Upper lobe of right lung (tissue), 1 donor: Measurements from ENCODE around the gene TAF1. TPM values are rescaled to one million over a fixed set of nuclear protein-coding genes. Genes with fewer than 3 reads are reported as not detected.
"Not testable (repeated sequence)": the region's sequence is repeated elsewhere in the genome, so short reads cannot be mapped to it uniquely, and the experiment has no call there.

Source experiments
- ATAC-seq: fragments of 200-7000 bp; cut with Tn5 transposase; one replicate; pipeline ENCODE4 v1.9.1; 2020; ENCODE audit warnings: mild to moderate bottlenecking, moderate library complexity
- DNase-seq: peaks from one replicate; pipeline ENCODE4 v3.0.0-alpha.2; 2020
- H3K27ac ChIP-seq: fragments of 200-600 bp; one replicate; pipeline ENCODE4 v1.8.0; 2022
- H3K27me3 ChIP-seq: fragments of 200-600 bp; one replicate; pipeline ENCODE4 v1.8.0; 2022; ENCODE audit warnings: mild to moderate bottlenecking
- H3K36me3 ChIP-seq: fragments of 200-600 bp; one replicate; pipeline ENCODE4 v1.8.0; 2022
- H3K4me1 ChIP-seq: fragments of 200-600 bp; one replicate; pipeline ENCODE4 v1.8.0; 2022
- H3K4me3 ChIP-seq: fragments of 200-600 bp; one replicate; pipeline ENCODE4 v1.8.0; 2022; ENCODE audit warnings: mild to moderate bottlenecking
- H3K9me3 ChIP-seq: fragments of 200-600 bp; one replicate; pipeline ENCODE4 v1.8.0; 2022
- CTCF ChIP-seq: fragments of 200-600 bp; IDR thresholded peaks from one replicate; pipeline ENCODE4 v1.8.0; 2022; ENCODE audit warnings: antibody characterized with exemption
- intact Hi-C: fragments of 100-400 bp; cut with DNase I; formaldehyde crosslinking; loops from one replicate; pipeline ENCODE4 v1.11.0; 2022
- total RNA-seq: library from RNA; stranded (reverse); fragmentation: NEBNext Ultra II Directional; extraction: Animal tissue kit (Norgen Biotek cat#: 25700); gene quantifications from one replicate; pipeline ENCODE4 v1.2.1, GENCODE V29; 2021
- donor health status: DM: no; HTN: yes; CAD: no; lungs with severe emphysema.

The TAF1 gene
- total RNA-seq, 1 donor from 2014 or later: 35.0 TPM

GRCh38 chrX:71504346-71504745 is 138.2 kb downstream of the TAF1 start:
- Histone ChIP-seq H3K4me3 (no peak overlapping the region), H3K4me1 (no peaks in the 10 kb centered on the region), H3K9me3 (no peaks in the 10 kb centered on the region), H3K27me3 (no peaks in the 10 kb centered on the region), H3K27ac (no peak overlapping the region), H3K36me3 (no peaks in the 10 kb centered on the region)
- ATAC-seq: no peak
- no peak for TF ChIP-seq CTCF
- intact Hi-C loops: no loop called here
- no peak for DNase-seq

GRCh38 chrX:71509289-71509688 is 143.1 kb downstream of the TAF1 start:
- Histone ChIP-seq H3K4me1 (no peaks in the 10 kb centered on the region), H3K36me3 (no peaks in the 10 kb centered on the region), H3K27ac (no peak overlapping the region), H3K27me3 (no peaks in the 10 kb centered on the region), H3K9me3 (no peaks in the 10 kb centered on the region), H3K4me3 (no peak overlapping the region)
- intact Hi-C loops: no loop called here
- no peak for TF ChIP-seq CTCF
- DNase-seq: no peak
- ATAC-seq: no peak

GRCh38 chrX:71510161-71510560 is 144.0 kb downstream of the TAF1 start:
- no peak overlapping the region for H3K27ac ChIP-seq
- no peaks in the 10 kb centered on the region for H3K36me3 ChIP-seq
- intact Hi-C loops: no loop called here
- ATAC-seq: no peak
- TF ChIP-seq CTCF: no peak
- H3K4me1 ChIP-seq: no peaks in the 10 kb centered on the region
- H3K9me3 ChIP-seq: no peaks in the 10 kb centered on the region
- no peaks in the 10 kb centered on the region for H3K27me3 ChIP-seq
- no peak overlapping the region for H3K4me3 ChIP-seq
- DNase-seq: no peak

- H3K9me3 ChIP-seq, intact Hi-C loops, H3K4me3 ChIP-seq, H3K36me3 ChIP-seq, H3K27me3 ChIP-seq, ATAC-seq, DNase-seq, H3K4me1 ChIP-seq, H3K27ac ChIP-seq: not testable (repeated sequence)
Observed at GRCh38 chrX:71513731-71514130, 147.6 kb downstream of the TAF1 start.

- Histone ChIP-seq H3K4me3 (no peak overlapping the region), H3K27me3 (no peaks in the 10 kb centered on the region), H3K4me1 (no peaks in the 10 kb centered on the region), H3K27ac (no peak overlapping the region), H3K36me3 (no peaks in the 10 kb centered on the region), H3K9me3 (no peaks in the 10 kb centered on the region)
- no peak for TF ChIP-seq CTCF
- ATAC-seq: no peak
- intact Hi-C loops: no loop called here
- no peak for DNase-seq
Observed at GRCh38 chrX:71514367-71515037, 148.3 kb downstream of the TAF1 start.

- Histone ChIP-seq H3K27me3 (no peaks in the 10 kb centered on the region), H3K27ac (no peak overlapping the region), H3K4me1 (no peaks in the 10 kb centered on the region), H3K9me3 (no peaks in the 10 kb centered on the region), H3K4me3 (no peak overlapping the region), H3K36me3 (no peaks in the 10 kb centered on the region)
- TF ChIP-seq CTCF: no peak
- ATAC-seq: no peak
- intact Hi-C loops: no loop called here
- no peak for DNase-seq
Observed at GRCh38 chrX:71515038-71515396, 148.9 kb downstream of the TAF1 start.

Other genes with a start within 250 kb of the TAF1 start
- gene MED12, start 247.8 kb upstream of the TAF1 start, total RNA-seq: 48.5 TPM
- 0.69 TPM for gene NLGN3, start 221.5 kb upstream of the TAF1 start, total RNA-seq
- 5.4 TPM for gene GJB1, start 143.1 kb upstream of the TAF1 start, total RNA-seq
- 24.9 TPM for gene ZMYM3, start 112.2 kb upstream of the TAF1 start, total RNA-seq
- gene NONO, start 82.7 kb upstream of the TAF1 start, total RNA-seq: 208 TPM
- gene ITGB1BP2, start 64.6 kb upstream of the TAF1 start, total RNA-seq: 0.38 TPM
- gene OGT, start 166.7 kb downstream of the TAF1 start, total RNA-seq: 129 TPM
- gene GCNA, start 212.1 kb downstream of the TAF1 start, total RNA-seq: 3.4 TPM